Epithelial cell of prostate (primary cell): ENCODE data around the gene PTPRCAP.
"Not testable (repeated sequence)": the region's sequence is repeated elsewhere in the genome, so short reads cannot be mapped to it uniquely, and the experiment has no call there.

ENCODE experiments used
- DNase-seq: peaks from one replicate; pipeline ENCODE4 v3.0.0-alpha.2; 2011; ENCODE audit warnings: low read depth, low spot score
- H3K27ac ChIP-seq: fragments of 450-650 bp; 2 replicates; pipeline ENCODE4 v1.5.1; 2017; ENCODE audit warnings: mild to moderate bottlenecking

PTPRCAP gene

GRCh38 chr11:67429038-67429668 lies 8.3 kb downstream of the PTPRCAP start:
- DNase-seq = no peak
- H3K27ac ChIP-seq = peak overlapping the region; percentile 58

DNA sequence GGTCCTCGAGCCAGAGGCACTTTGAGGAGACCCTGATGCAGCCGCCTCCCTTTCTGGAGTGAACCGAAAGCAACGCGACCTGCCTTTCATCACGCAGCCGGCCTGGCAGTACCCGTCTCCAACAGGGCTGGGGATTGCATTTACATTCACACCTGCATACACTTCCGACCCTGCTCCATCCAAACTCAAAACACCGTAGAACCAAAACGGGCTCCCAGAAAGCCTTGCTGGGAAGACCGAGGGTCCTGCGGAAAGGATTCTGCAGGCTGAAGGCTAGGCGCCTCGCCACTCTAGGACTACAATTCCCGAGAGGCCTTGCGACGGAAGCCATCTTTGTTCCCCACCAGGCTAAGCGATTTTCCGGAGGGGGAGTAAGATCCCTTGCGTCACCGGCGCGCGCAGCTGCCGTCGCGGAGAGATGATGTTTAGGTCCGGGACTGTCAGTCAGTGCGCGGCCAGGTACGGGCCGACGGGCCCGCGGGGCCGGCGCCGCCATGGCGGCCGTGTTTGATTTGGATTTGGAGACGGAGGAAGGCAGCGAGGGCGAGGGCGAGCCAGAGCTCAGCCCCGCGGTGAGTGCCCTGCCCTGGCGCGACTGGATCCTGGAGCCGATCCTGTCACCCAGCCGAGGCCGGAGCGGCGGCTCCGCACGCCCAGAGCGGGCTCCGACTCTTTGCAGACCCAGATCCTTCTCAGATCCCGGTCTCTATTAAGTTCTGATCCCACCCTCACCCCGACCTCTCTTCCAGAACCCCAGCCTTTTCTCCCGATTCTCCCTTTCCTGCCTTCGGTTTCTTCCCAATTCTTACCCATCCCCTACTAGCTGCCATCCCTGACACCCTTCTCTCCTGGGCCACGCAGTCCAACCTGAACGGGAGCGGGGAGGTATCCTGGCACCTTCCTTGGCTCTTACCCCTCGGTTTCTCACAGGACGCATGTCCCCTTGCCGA lies 9.2 kb downstream of the PTPRCAP start, which contains the start of gene RPS6KB2:
RPS6KB2 (plus strand) TSS at position 443 of the 950 bp plus-strand sequence; CDS start at position 495, 52 bp downstream.
- peak; percentile 88 for DNase-seq

GRCh38 chr11:67427364-67427859 lies 10.1 kb downstream of the PTPRCAP start:
- H3K27ac ChIP-seq = peak overlapping the region; percentile 58
- DNase-seq = not testable (repeated sequence)

More for the DNA sequence above, 9.2 kb downstream of the PTPRCAP start, which contains the start of gene RPS6KB2:
- H3K27ac ChIP-seq = peak within 1 kb of the TSS; percentile 58

- H3K27ac ChIP-seq = no peak overlapping the region
- DNase-seq = no peak
Observed at GRCh38 chr11:67423891-67424613, 13.4 kb downstream of the PTPRCAP start.

- no peak for DNase-seq
- H3K27ac ChIP-seq = no peak overlapping the region
Observed at GRCh38 chr11:67423466-67423865, 14.0 kb downstream of the PTPRCAP start.

DNA sequence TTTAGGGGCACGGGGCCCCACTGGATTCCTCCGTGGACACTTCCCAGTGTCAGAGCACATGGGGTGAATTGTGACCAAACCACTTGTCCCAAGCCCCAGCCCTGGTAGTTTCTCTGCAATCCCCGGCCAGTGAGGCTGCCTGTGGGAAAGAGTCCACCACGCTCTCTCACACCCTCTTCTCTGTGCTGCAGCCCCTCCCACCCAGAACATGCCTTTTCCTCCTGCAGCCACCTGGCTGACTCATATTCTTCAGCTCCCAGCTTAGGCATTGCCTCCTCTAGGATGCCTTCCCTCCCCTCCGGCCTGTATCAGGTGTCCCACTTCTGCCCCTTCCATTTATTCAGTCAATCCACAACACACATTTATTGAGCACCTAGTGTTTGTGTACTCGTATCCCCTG lies 14.6 kb downstream of the PTPRCAP start:
- no peak overlapping the region for H3K27ac ChIP-seq
- DNase-seq = peak; percentile 31

GRCh38 chr11:67421430-67422031 lies 16.0 kb downstream of the PTPRCAP start:
- no peak for DNase-seq
- no peak overlapping the region for H3K27ac ChIP-seq

DNA sequence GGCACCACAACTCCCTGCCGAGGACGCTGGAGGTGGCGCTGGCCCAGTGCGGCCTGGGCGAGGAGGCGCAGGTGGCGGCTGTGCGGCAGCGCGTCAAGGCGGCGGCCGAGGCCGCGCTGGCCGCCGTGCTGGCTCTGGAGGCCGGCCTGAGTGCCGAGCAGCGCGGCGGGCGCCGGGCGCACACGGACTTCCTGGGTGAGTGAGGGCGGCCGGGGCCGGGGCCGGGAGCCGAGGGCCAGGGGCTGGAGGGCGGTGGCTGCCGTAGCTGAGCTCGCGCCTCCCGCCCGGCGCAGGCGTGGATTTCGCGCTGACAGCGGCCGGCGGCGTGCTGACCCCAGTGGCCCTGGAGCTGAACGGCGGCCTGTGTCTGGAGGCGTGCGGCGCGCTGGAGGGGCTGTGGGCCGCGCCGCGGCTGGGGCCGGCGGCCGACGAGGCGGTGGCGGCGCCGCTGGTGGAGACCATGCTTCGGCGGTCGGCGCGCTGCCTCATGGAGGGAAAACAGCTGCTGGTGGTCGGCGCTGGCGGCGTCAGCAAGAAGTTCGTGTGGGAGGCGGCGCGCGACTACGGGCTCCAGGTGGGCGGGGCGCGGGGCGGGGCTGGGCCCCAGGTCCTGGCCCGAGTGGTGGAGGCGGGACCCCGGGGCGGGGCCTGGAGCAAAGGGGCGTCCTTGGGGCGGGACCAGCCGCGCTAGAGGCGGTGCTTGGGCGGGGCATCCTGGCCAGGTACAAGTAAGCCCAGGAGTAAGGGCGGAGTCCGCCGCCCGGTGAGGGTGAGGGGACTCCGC lies 16.6 kb downstream of the PTPRCAP start:
- DNase-seq = peak; percentile 33
- H3K27ac ChIP-seq = peak overlapping the region; percentile 38

- peak overlapping the region; percentile 38 for H3K27ac ChIP-seq
- no peak for DNase-seq
Observed at GRCh38 chr11:67420147-67420645, 17.3 kb downstream of the PTPRCAP start.

DNA sequence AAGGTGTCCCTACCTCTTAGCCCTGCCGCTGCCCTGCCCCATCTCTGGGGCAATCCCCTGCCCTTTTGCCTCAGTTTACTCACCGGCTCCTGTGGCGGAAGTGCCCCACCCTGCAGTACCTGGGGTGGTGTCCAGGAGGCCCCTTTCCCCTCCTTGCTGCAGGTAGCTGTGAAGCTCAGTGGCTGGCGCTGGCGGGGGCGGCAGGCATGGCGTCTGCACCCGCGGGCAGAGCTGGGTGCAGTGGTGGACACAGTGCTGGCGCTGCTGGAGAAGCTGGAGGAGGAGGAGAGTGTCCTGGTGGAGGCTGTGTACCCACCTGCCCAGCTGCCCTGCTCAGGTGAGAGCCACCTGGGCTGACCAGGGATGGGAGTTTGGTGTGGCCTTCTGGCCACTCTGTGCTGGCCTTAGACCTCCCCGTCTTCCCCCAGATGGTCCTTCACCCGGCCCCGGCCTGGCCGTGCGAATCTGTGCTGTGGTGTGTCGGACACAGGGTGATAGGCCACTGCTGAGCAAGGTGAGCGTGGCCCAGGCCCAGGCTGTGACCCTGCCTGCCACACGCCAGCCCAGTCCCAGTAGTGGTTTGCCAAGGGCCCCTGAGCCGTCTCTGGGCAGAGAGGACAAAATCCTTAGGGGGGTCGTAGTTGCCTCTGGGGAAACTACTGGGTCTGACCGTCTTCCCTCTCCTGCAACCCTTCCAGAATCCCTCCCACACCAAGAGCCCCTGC lies 18.0 kb downstream of the PTPRCAP start:
- no peak overlapping the region for H3K27ac ChIP-seq
- no peak for DNase-seq

DNA sequence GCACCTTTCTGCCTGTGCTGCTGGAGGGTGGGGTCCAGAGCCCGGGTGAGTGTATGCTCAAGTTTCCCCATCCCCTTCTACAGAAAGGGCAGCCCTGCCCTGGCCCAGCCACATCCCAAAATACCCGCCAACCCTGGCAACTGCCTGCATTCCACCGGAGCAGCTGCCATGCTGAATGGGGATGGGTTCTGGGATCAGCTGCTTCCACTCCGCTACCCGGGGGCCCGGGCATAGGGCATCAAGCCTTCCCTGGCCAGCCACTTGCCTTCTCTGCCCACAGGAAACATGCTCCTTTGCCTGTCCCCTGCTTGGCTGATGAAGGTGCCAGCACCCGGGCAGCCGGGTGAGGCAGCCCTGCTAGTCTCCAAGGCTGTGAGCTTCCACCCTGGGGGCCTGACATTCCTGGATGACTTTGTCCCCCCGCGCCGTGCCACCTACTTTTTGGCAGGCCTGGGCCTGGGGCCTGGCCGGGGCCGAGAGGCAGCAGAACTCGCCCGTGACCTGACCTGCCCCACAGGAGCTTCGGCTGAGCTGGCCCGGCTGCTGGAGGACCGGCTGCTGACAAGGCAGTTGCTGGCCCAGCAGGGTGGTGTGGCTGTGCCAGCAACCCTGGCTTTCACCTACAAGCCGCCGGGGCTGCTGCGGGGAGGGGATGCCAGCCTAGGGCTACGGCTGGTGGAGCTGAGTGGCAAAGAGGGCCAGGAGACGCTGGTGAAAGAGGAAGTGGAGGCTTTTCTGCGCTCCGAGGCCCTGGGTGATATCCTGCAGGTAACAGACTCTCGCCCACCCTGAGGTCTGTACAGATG lies 18.8 kb downstream of the PTPRCAP start:
- no peak overlapping the region for H3K27ac ChIP-seq
- no peak for DNase-seq

DNA sequence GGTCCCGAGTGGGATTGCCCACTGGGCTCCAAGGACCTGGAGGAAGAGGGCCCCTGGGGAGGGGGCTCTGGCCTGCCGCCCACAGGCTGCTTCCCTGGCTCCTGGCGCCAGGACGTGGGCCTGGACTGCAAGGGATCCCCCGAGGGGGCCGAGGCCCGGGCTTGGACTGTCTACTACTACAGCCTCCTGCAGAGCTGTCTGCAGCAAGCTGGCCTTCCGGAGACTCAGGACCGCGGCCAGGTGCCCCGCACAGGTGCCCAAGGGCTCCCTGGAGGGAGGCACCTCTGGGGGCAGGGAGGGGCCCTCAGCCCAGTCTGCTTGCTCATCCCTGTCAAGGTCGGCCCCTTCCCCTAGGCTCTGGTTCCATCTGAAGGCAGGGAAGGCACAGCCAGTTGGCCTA lies 20.1 kb downstream of the PTPRCAP start:
- H3K27ac ChIP-seq = no peak overlapping the region
- no peak for DNase-seq

- no peak overlapping the region for H3K27ac ChIP-seq
- no peak for DNase-seq
Observed at GRCh38 chr11:67416416-67417335, 20.8 kb downstream of the PTPRCAP start.

DNA sequence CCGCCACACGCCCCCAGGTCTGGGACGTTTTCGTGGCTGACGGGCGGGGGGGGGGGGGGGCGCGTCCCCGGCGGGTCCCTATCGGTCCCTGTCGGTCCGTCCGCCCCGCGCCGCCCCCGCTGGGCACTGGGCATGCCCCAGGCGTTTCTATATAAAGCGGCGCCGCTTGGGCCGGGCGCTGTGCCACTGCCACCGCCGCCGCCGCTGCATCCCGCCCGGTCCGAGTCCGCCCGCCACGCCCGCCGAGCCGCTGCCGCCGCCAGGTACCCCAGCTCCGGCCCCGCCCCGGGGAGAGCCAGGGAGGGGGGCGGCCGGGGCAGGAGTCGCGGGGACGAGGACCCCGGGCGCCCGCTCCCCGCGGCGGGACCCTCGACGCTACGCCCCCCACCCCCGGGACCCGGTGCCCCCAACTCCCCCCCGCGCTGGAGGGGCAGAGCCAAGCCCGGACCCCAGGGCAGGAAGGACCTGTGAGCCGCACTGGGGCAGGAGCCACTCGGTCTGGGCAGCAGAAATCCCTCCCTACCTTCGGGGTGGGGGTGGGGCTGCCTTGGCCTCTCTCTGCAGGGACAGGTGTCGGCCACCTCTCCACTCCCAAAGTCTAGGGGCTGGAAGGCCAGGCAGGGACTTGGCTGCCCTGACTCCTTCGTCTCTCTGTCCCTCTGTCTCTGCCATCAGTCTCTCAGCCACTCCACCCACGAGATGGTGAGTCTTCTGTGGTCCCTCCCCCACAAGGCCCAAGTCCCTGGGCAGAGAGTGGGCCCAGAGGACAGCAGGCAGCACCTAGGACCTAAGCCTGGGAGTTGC lies 21.8 kb downstream of the PTPRCAP start, which contains the start of gene CARNS1:
CARNS1 (plus strand) TSS at position 178 of the 804 bp plus-strand sequence; CDS start at position 700, 522 bp downstream.
- DNase-seq = no peak
- H3K27ac ChIP-seq = no peak within 1 kb of the TSS

DNA sequence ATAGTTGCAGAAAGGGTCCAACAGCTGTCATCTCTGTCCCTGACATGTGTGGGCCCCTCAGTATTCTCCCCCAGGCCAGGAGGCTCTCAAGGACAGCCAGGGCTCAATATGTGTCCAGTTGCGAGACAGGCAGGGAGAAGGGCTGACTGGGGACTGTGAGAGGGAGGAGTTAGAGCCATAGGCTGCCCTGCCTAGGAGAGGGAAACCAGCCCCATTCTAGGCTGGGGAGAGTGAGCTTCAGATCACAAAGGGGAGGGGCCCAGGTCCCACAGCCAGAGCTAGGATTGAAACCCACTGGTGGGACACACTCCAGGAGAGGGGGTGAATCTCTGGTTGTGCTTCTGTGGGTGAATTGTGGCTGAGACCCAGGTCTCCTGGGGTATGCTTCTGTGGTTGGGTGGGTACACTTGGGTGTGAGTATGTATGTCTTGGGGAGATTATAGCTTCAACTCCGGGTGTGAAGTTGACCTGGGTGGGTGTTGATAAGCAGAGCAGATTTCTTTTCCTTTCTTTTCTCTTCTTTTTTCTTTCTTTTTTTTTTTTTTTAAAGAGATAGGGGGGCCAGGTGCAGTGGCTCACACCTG lies 24.1 kb downstream of the PTPRCAP start:
- no peak overlapping the region for H3K27ac ChIP-seq
- no peak for DNase-seq
